Measurements from ENCODE around the gene ZNF90.
"Not testable (repeated sequence)": the region's sequence is repeated elsewhere in the genome, so short reads cannot be mapped to it uniquely, and the experiment has no call there.

The ZNF90 gene

DNA sequence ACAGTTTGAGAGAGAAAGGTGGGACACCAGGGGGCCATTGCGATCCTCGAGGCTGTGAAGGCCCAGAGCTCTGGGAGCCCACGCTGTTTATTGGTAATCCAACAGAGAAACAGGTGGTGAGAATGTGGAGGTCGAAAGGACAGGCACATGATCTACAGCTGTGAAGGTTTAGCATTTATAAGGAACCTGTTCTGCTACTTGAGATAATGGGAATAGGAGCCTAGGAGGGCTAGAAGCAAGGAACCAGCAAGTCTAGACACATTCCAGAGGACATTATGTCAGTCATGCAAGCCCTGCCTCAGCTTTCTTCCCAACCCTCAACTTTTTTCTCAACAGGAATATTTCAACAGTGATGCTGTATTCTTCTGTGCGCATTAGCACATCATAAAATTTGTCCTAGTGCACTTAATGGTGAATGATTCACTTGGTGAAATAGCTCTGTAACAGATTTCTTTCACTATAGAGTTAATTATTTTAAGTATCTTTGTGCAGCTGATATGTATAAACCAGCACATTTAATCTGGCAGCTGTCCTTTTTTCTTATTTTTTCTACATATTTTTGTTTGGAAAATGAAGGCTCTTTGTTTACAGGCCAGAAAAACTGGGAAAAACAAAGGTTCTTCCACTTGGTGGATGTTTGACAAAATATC, 25.4 kb downstream of the ZNF90 start:
- no peak for DNase-seq (ENCODE audit: low spot score)

DNA sequence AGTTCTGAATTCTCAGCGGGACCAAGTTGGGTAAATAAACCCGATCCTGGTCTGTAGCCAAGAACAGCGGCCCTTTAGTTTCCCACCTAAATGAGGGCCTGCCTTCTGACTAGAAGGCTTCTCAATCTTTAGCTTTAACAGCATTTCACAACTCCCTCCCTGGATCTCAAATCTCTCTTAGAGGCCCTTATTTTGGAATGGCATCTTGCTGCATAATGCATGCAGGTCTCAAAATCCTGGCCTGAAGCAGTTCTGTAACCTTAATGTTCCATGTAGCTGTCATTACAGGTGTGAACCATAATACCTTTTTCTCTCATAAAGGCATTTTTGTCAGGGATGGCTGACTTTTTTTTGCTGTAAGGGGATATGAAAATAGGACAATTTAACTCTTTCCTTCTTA, 29.5 kb downstream of the ZNF90 start:
- DNase-seq (ENCODE audit: low spot score) = no peak

DNA sequence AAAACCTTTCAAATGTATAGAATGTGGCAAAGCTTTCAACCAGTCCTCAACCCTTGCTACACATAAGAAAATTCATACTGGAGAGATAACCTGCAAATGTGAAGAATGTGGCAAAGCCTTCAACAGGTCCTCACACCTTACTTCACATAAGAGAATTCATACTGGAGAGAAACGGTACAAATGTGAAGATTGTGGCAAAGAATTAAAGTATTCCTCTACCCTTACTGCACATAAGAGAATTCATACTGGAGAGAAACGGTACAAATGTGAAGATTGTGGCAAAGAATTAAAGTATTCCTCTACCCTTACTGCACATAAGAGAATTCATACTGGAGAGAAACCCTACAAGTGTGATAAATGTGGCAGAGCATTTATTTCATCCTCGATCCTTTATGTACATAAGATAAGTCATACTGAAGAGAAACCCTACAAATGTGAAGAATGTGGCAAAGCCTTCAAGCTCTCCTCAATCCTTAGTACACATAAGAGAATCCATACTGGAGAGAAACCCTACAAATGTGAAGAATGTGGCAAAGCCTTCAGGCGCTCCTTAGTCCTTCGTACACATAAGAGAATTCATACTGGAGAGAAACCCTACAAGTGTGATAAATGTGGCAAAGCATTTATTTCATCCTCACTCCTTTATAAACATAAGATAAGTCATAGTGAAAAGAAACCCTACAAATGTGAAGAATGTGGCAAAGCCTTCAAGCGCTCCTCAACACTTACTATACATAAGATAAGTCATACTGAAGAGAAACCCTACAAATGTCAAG, 40.5 kb downstream of the ZNF90 start:
- not testable (repeated sequence) for DNase-seq (ENCODE audit: low spot score)

DNA sequence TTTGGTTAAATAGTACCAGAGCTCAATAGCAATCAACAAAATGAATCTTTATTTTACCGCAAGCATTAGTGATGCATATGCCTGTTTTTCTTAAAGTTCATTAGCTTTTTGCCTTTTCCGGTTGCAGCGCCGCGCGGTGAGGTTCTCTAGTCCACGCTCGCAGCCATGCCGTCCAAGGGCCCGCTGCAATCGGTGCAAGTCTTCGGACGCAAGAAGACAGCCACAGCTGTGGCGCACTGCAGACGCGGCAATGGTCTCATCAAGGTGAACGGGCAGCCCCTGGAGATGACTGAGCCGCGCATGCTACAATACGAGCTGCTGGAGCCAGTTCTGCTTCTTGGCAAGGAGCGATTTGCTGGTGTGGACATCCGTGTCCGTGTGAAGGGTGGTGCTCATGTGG, 47.1 kb downstream of the ZNF90 start:
- DNase-seq (ENCODE audit: low spot score) = no peak

DNA sequence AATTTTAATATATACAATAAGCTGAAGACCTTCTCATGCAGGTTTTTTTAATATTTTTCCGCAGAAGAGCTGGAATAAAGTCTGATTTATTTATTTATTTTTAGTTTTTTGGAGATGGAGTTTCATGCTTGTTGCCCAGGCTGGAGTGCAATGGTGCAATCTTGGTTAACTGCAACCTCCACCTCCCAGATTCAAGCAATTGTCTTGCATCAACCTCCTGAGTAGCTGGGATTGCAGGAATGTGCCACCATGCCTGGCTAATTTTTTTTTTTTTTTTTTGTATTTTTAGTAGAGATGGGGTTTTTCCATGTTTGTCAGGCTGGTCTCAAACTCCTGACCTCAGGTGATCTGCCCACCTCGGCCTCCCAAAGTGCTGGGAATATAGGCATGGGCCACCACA, 55.1 kb downstream of the ZNF90 start:
- DNase-seq (ENCODE audit: low spot score) = not testable (repeated sequence)

DNA sequence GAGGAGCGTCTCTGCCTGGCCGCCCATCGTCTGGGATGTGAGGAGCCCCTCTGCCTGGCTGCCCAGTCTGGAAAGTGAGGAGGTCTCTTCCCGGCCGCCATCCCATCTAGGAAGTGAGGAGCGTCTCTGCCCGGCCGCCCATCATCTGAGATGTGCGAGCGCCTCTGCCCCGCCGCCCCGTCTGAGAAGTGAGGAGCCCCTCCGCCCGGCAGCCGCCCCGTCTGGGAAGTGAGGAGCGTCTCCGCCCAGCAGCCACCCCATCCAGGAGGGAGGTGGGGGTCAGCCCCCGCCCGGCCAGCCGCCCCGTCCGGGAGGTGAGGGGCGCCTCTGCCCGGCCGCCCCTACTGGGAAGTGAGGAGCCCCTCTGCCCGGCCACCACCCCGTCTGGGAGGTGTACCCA, 59.9 kb downstream of the ZNF90 start:
- DNase-seq (ENCODE audit: low spot score) = not testable (repeated sequence)

DNA sequence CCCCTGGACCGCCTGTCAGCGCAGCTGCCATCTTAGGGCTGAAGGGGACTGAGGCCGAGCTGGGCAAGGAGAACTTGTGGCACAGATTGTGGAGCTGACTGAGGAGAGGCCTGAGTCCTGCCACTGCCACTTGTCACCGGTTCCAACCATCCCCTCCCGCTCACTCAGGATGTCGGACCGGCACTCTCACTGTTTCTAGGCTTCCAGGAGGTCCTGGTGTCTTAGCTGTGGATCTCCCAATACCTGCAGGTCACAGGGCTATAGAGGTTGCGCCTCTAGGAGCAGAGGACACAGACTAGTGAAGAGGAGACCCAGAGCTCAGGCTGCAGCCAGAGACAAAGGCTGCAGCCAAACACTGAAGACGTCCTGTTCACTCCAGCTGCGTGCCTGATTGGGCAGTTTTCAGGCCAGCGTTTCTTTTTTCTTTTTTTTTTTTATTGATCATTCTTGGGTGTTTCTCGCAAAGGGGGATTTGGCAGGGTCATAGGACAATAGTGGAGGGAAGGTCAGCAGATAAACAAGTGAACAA, 73.9 kb downstream of the ZNF90 start:
- DNase-seq (ENCODE audit: low spot score) = no peak

DNA sequence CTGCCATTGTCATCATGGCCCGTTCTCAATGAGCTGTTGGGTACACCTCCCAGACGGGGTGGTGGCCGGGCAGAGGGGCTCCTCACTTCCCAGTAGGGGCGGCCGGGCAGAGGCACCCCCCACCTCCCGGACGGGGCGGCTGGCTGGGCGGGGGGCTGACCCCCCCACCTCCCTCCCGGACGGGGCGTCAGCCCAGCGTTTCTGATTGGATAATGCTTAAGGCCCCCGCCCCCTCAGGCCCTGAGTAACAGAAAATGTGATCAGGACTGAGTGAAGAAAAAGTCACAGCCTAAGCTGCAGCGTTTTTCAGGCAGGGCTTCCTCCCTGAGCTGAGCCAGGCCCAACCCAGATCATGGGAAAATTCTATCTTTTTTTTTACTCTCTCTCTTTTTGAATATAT, 74.7 kb downstream of the ZNF90 start:
- not testable (repeated sequence) for DNase-seq (ENCODE audit: low spot score)

DNA sequence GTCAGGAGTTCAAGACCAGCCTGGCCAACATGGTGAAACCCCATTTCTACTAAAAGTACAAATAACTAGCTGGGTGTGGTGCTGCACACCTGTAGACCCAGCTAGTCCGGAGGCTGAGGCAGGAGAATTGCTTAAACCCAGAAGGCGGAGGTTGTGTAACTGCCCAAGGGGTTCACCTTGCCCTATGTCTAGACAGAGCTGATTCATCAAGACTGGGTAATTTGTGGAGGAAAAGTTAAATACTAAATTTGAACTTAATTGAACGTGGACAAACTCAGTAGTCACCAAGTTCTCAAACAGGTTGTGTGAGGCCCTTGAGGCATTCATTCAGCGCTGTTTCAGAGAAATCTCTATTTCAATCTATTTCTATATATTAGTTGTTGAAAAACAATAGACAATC, 75.5 kb downstream of the ZNF90 start:
- DNase-seq (ENCODE audit: low spot score) = no peak

DNA sequence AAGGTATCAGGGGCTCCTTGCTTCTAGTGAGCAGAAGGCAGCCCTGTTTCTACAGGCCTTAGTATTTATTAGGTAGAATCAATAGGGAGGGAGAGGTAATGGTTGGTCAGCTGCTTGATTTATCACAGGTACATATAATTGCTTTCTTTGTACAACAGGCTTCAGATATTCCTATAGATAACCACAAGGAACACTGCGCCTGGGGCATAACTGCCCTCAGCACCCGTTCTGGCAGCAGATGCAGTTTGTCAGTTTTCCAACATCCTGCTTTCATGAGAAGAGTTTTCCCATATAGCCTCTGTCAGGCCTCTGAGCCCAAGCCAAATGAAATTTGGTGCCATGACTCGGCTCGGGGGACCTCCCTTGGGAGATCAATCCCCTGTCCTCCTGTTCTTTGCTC, 76.8 kb downstream of the ZNF90 start:
- DNase-seq (ENCODE audit: low spot score) = no peak

DNA sequence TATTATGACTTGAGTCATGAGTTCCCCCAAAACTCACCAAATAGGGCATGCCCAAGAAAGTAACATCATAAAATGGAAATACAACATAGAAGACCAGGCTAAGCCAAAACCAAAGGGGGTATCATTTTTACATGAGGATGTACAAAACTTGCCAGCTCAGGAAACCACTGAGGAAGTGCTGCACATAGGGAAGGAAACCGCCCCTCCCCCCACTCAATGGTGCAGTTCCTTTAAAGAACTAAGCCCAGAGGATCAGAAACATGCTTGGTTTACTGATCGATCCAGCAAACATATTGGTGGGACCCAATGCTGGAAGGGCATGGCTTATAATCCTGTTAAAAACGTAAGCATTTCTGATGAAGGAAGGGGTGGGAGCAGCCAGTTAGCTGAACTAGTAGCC, 85.0 kb downstream of the ZNF90 start:
- DNase-seq (ENCODE audit: low spot score) = no peak

DNA sequence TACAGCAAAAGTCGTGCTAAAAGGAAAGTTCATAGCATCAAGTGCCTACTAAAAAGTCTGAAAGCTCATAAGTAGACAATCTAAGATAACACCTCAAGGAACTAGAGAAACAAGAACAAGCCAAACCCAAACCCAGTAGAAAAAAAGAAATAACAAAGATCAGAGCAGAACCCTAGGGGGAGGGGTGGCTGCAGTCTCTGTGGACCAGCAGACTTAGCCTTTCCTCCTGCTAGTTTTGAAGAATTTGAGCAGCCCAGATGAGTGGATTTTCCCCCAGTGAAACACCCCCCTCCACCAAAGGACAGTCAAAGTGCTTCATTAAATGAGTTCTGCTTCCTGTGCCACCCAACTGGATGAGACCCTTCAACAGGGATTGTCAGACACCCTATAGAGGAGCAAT, 86.7 kb downstream of the ZNF90 start:
- DNase-seq (ENCODE audit: low spot score) = no peak

DNA sequence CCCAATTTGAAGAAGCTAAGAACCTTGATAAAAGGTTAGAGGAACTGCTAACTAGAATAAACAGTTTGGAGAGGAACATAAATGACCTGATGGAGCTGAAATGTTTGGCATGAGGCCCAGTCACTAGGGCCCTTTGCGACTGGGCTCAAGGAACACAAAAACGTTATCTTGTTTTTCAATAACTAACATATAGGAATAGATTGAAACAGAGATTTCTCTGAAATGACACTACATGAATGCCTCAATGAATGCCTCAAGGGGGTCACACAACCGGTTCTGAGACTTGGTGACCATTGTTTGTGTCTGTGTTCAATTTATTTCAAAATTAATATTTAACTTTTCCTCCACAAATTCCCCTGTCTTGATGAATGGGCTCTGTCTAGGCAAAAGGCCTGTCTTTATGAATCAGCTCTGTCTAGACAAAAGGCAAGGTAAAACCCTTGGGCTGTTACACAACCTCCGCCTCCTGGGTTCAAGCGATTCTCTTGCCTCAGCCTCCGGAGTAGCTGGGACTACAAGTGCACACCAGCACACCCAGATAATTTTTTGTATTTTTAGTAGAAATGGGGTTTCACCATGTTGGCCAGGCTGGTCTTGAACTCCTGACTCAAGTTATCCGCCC, 88.3 kb downstream of the ZNF90 start:
- DNase-seq (ENCODE audit: low spot score) = no peak

DNA sequence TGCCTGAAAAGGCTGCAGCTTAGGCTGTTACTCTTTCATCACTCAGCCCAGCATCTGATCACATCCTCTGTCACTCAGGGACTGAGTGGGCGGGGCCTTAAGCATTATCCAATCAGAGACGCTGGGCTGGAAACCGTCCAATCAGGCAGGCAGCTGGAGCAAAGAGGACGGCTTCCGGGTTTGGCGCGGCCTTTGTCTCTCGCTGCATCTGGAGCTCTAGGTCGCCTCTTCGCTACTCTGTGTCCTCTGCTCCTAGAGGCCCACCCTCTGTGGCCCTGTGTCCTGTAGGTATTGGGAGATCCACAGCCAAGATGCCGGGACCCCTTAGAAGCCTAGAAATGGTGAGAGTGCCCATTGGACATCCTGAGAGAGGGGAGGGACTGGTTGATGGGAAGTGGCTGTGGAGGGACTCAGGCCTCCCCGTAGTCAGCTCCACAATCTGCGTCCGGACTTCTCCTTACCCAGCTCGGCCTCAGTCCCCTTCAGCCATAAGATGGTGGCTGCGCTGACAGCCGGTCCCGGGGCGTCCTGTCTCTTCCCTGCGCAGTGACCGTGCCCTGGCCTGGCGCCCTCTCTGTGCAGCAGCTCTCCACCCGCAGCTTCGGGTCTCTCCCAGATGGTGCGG, 89.3 kb downstream of the ZNF90 start, which contains the start of gene ZNF486:
Gene ZNF486, plus strand, starts transcription at position 195 of the 625 bp plus-strand sequence. Its CDS starts 117 bp downstream, at position 312.
- DNase-seq (ENCODE audit: low spot score) = peak; percentile 98

DNA sequence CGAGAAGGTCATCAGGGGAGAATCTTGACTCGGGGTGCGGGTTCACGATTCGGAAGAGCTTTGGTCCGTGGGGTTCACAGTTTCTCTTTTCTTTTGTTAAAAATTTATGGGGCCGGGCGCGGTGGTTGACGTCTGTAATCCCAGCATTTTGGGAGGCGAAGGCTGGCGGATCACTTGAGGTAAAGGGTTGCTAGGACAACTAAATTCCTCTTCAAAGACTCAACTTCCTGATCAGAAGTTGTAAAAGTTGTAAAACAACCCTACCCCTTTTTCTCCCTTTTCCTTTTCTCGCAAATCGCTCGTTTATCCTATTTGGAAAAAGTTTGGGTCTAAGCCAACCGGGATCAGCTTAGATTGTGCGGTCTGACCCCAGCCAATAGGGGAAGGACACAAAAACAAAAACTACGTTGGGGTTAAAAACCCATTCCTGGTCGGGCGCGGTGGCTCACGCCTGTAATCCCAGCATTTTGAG, 89.9 kb downstream of the ZNF90 start:
- no peak for DNase-seq (ENCODE audit: low spot score)

Data from Ammon's horn (tissue), 1 donor.